Duodenal mucosa (tissue), 2 donors: ENCODE results near the gene TOM1L1.

Experiments used
- H3K27ac ChIP-seq: one replicate; pipeline ENCODE4 v1.7.0; 2013; ENCODE audit warnings: low read depth, low read length
- H3K27me3 ChIP-seq, 2 donors: one replicate each; pipeline ENCODE4 v1.7.0; 2013; ENCODE audit warnings: low read length in 2 of 2, control low read depth in 1 of 2; ENCODE audit not compliant: insufficient read depth in 2 of 2, control insufficient read depth in 1 of 2
- H3K36me3 ChIP-seq, 2 donors: one replicate each; pipeline ENCODE4 v1.7.0; 2013; ENCODE audit warnings: low read length in 2 of 2, control low read depth in 1 of 2; ENCODE audit not compliant: insufficient read depth in 2 of 2, control insufficient read depth in 1 of 2
- H3K4me1 ChIP-seq, 2 donors: one replicate each; pipeline ENCODE4 v1.7.0; 2013; ENCODE audit warnings: low read length in 2 of 2, control low read depth in 1 of 2; ENCODE audit not compliant: insufficient read depth in 2 of 2, control insufficient read depth in 1 of 2
- H3K4me3 ChIP-seq, 2 donors: one replicate each; pipeline ENCODE4 v1.7.0; 2013; ENCODE audit warnings: low read length in 2 of 2, low read depth in 1 of 2
- H3K9ac ChIP-seq, 2 donors: one replicate each; pipeline ENCODE4 v1.7.0; 2013; ENCODE audit warnings: low read length in 2 of 2, low read depth in 1 of 2
- H3K9me3 ChIP-seq, 2 donors: one replicate each; pipeline ENCODE4 v1.7.0; 2013; ENCODE audit warnings: low read length in 2 of 2, control low read depth in 1 of 2; ENCODE audit not compliant: control insufficient read depth in 1 of 2

Gene TOM1L1

GRCh38 chr17:54979657-54980056 is 79.0 kb downstream of the TOM1L1 start:
- H3K27ac ChIP-seq, result no peak overlapping the region
- H3K9me3 ChIP-seq, result peaks cover 5 to 6% of the 10 kb centered on the region in 2 donors
- H3K4me1 ChIP-seq, result no peaks in the 10 kb centered on the region
- peaks cover 0 to 2% of the 10 kb centered on the region in 2 donors for H3K36me3 ChIP-seq
- H3K9ac ChIP-seq, result no peak overlapping the region
- no peaks in the 10 kb centered on the region for H3K27me3 ChIP-seq
- H3K4me3 ChIP-seq, result no peak overlapping the region

GRCh38 chr17:54980375-54980774 is 79.7 kb downstream of the TOM1L1 start:
- no peaks in the 10 kb centered on the region for H3K4me1 ChIP-seq
- no peak overlapping the region for H3K27ac ChIP-seq
- H3K4me3 ChIP-seq, result no peak overlapping the region
- peaks cover 0 to 2% of the 10 kb centered on the region in 2 donors for H3K36me3 ChIP-seq
- H3K27me3 ChIP-seq, result no peaks in the 10 kb centered on the region
- H3K9me3 ChIP-seq, result peaks cover 5 to 6% of the 10 kb centered on the region in 2 donors
- H3K9ac ChIP-seq, result no peak overlapping the region

GRCh38 chr17:54982399-54982798 is 81.7 kb downstream of the TOM1L1 start:
- H3K9ac ChIP-seq, result no peak overlapping the region
- peaks cover 5 to 6% of the 10 kb centered on the region in 2 donors for H3K9me3 ChIP-seq
- H3K27me3 ChIP-seq, result no peaks in the 10 kb centered on the region
- H3K4me1 ChIP-seq, result no peaks in the 10 kb centered on the region
- H3K36me3 ChIP-seq, result peaks cover 0 to 4% of the 10 kb centered on the region in 2 donors
- no peak overlapping the region for H3K4me3 ChIP-seq
- no peak overlapping the region for H3K27ac ChIP-seq

- Histone ChIP-seq H3K9me3 (peaks cover 5 to 6% of the 10 kb centered on the region in 2 donors), H3K4me3 (no peak overlapping the region), H3K9ac (no peak overlapping the region), H3K36me3 (peaks cover 0 to 4% of the 10 kb centered on the region in 2 donors), H3K27me3 (no peaks in the 10 kb centered on the region), H3K4me1 (no peaks in the 10 kb centered on the region), H3K27ac (no peak overlapping the region)
Observed at GRCh38 chr17:54983260-54983659, 82.6 kb downstream of the TOM1L1 start.

- Histone ChIP-seq H3K27ac (no peak overlapping the region), H3K27me3 (no peaks in the 10 kb centered on the region), H3K4me3 (no peak overlapping the region), H3K9ac (no peak overlapping the region), H3K4me1 (no peaks in the 10 kb centered on the region), H3K36me3 (peaks cover 0 to 4% of the 10 kb centered on the region in 2 donors), H3K9me3 (peaks cover 3% of the 10 kb centered on the region in 2 donors)
Observed at GRCh38 chr17:54985476-54985875, 84.8 kb downstream of the TOM1L1 start.

- no peak overlapping the region for H3K9ac ChIP-seq
- peaks cover 0 to 4% of the 10 kb centered on the region in 2 donors for H3K36me3 ChIP-seq
- H3K9me3 ChIP-seq, result no peaks in the 10 kb centered on the region
- H3K27ac ChIP-seq, result no peak overlapping the region
- no peaks in the 10 kb centered on the region for H3K27me3 ChIP-seq
- H3K4me1 ChIP-seq, result no peaks in the 10 kb centered on the region
- no peak overlapping the region for H3K4me3 ChIP-seq
Observed at GRCh38 chr17:54990118-54990517, 89.5 kb downstream of the TOM1L1 start.

- Histone ChIP-seq H3K4me3 (no peak overlapping the region), H3K27me3 (no peaks in the 10 kb centered on the region), H3K36me3 (no peaks in the 10 kb centered on the region), H3K4me1 (no peaks in the 10 kb centered on the region), H3K27ac (no peak overlapping the region), H3K9me3 (no peaks in the 10 kb centered on the region), H3K9ac (no peak overlapping the region)
Observed at GRCh38 chr17:54991567-54991966, 90.9 kb downstream of the TOM1L1 start.

- no peaks in the 10 kb centered on the region for H3K36me3 ChIP-seq
- H3K9me3 ChIP-seq, result no peaks in the 10 kb centered on the region
- no peak overlapping the region for H3K9ac ChIP-seq
- H3K4me3 ChIP-seq, result no peak overlapping the region
- H3K4me1 ChIP-seq, result no peaks in the 10 kb centered on the region
- H3K27ac ChIP-seq, result no peak overlapping the region
- H3K27me3 ChIP-seq, result no peaks in the 10 kb centered on the region
Observed at GRCh38 chr17:54992797-54993639, 92.4 kb downstream of the TOM1L1 start.

- Histone ChIP-seq H3K9me3 (no peaks in the 10 kb centered on the region), H3K4me3 (no peak overlapping the region), H3K27ac (no peak overlapping the region), H3K4me1 (no peaks in the 10 kb centered on the region), H3K36me3 (no peaks in the 10 kb centered on the region), H3K9ac (no peak overlapping the region), H3K27me3 (no peaks in the 10 kb centered on the region)
Observed at GRCh38 chr17:54996441-54996840, 95.8 kb downstream of the TOM1L1 start.

- no peak overlapping the region for H3K27ac ChIP-seq
- H3K4me1 ChIP-seq, result no peaks in the 10 kb centered on the region
- no peak overlapping the region for H3K9ac ChIP-seq
- H3K36me3 ChIP-seq, result peaks cover 0 to 4% of the 10 kb centered on the region in 2 donors
- H3K9me3 ChIP-seq, result no peaks in the 10 kb centered on the region
- H3K4me3 ChIP-seq, result no peak overlapping the region
- no peaks in the 10 kb centered on the region for H3K27me3 ChIP-seq
Observed at GRCh38 chr17:55002458-55002857, 101.8 kb downstream of the TOM1L1 start.
